ENCODE data around the gene SAFB2.

DNA sequence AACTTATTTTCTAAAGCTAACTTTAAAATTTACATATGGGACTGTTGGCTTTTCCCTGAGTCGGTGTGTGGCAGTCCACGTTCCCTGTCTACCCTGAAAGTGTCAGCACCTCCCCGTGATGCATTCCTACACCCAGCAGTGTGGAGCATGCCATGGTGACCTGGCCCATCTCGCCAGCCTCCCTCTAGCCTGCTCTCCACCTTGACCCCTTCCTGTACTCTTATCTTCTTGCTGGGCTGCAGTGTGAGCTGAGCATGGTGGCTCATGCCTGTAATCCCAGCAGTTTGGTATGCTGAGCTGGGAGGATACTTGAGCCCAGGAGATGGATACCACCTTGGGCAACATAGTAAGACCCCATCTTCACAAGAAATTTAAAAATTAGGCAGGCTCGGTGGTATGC, 32.4 kb upstream of the SAFB2 start:
- TF ChIP-seq, protein P1, sequence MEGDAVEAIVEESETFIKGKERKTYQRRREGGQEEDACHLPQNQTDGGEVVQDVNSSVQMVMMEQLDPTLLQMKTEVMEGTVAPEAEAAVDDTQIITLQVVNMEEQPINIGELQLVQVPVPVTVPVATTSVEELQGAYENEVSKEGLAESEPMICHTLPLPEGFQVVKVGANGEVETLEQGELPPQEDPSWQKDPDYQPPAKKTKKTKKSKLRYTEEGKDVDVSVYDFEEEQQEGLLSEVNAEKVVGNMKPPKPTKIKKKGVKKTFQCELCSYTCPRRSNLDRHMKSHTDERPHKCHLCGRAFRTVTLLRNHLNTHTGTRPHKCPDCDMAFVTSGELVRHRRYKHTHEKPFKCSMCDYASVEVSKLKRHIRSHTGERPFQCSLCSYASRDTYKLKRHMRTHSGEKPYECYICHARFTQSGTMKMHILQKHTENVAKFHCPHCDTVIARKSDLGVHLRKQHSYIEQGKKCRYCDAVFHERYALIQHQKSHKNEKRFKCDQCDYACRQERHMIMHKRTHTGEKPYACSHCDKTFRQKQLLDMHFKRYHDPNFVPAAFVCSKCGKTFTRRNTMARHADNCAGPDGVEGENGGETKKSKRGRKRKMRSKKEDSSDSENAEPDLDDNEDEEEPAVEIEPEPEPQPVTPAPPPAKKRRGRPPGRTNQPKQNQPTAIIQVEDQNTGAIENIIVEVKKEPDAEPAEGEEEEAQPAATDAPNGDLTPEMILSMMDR (IDR thresholded peaks at IDR 0.05): no peak
- TF ChIP-seq POLR2A (IDR thresholded peaks at IDR 0.05) (no peak), POLR2AphosphoS5 (IDR thresholded peaks at IDR 0.05) (no peak), EP300 (IDR thresholded peaks at IDR 0.05) (no peak)
